Testis (tissue), 3 donors: ENCODE data around the gene NKD1. TPM values are rescaled to one million over a fixed set of nuclear protein-coding genes. Genes with fewer than 3 reads are reported as not detected.

ENCODE experiments used
- DNase-seq: peaks from one replicate; pipeline ENCODE4 v3.0.0-alpha.2; 2019
- H3K27ac ChIP-seq, 2 donors: fragments of 200-600 bp; sonication (generic); one replicate each; pipeline ENCODE4 v1.5.1; 2019
- H3K27me3 ChIP-seq: fragments of 200-600 bp; sonication (generic); one replicate; pipeline ENCODE4 v1.5.1; 2019
- H3K36me3 ChIP-seq: fragments of 200-600 bp; sonication (generic); one replicate; pipeline ENCODE4 v1.5.1; 2017; ENCODE audit warnings: low read depth; ENCODE audit errors: missing control alignments
- H3K4me1 ChIP-seq: fragments of 200-600 bp; sonication (generic); one replicate; pipeline ENCODE4 v1.5.1; 2019
- H3K4me3 ChIP-seq, 2 donors: fragments of 200-600 bp; sonication (generic); one replicate each; pipeline ENCODE4 v1.5.1; 2017 to 2019
- H3K9me3 ChIP-seq: fragments of 200-600 bp; sonication (generic); one replicate; pipeline ENCODE4 v1.5.1; 2017
- POLR2A ChIP-seq: fragments of 450-650 bp; IDR thresholded peaks from one replicate; pipeline ENCODE4 v1.6.1; 2017; ENCODE audit warnings: antibody characterized with exemption, mild to moderate bottlenecking, moderate library complexity
- WGBS, 2 donors: methylation state at CpG; one replicate each; pipeline ENCODE4 v1.1.5; 2018; 5-methylcytosine and 5-hydroxymethylcytosine counted together
- intact Hi-C: fragments of 100-400 bp; cut with DNase I; formaldehyde crosslinking; loops from one replicate; pipeline ENCODE4 v1.15.1; 2023; ENCODE audit warnings: low total_unique reads
- polyA plus RNA-seq: library from polyadenylated mRNA; stranded (reverse); fragments of 350-450 nt; fragmentation: Illumina TruSeq; extraction: RNeasy Lipid Tissue Mini Kit (QIAGEN cat#74804); gene quantifications from one replicate; pipeline ENCODE4 v1.2.3, GENCODE V29; 2014; ENCODE audit warnings: low read depth, low replicate concordance; ENCODE audit not compliant: insufficient read depth
- total RNA-seq, 2 donors: library from RNA; depleted of rRNA; stranded (reverse); fragments of >200 nt; gene quantifications; one replicate each; pipeline ENCODE4 v1.2.3, GENCODE V29; 2016
- TF ChIP-seq, protein P1 (sequence below), 3 experiments: fragments of 450-650 bp in 2 of 3; fragments of 200-600 bp in 1 of 3; sonication (generic) in 1 of 3; IDR thresholded peaks; one replicate each; pipeline ENCODE4 v1.5.1; 2016 to 2019; ENCODE audit warnings: antibody characterized with exemption in 3 of 3, mild to moderate bottlenecking in 2 of 3, moderate library complexity in 1 of 3

Gene NKD1
- total and polyA plus RNA-seq, 3 donors from 2014 or later = 5.9 to 14.4 (median 8.4) TPM

GRCh38 chr16:50515218-50515617 lies 33.0 kb upstream of the NKD1 start:
- no peak for DNase-seq
- Histone ChIP-seq H3K4me1 (no peaks in the 10 kb centered on the region), H3K4me3 (no peak overlapping the region), H3K27me3 (no peaks in the 10 kb centered on the region), H3K9me3 (no peaks in the 10 kb centered on the region), H3K36me3 (no peaks in the 10 kb centered on the region), H3K27ac (no peak overlapping the region)
- WGBS, 2 donors = 92 to 100% methylated on average over 1 of the region's 1 CpG
- intact Hi-C loops = no loop called here
- TF ChIP-seq, protein P1, sequence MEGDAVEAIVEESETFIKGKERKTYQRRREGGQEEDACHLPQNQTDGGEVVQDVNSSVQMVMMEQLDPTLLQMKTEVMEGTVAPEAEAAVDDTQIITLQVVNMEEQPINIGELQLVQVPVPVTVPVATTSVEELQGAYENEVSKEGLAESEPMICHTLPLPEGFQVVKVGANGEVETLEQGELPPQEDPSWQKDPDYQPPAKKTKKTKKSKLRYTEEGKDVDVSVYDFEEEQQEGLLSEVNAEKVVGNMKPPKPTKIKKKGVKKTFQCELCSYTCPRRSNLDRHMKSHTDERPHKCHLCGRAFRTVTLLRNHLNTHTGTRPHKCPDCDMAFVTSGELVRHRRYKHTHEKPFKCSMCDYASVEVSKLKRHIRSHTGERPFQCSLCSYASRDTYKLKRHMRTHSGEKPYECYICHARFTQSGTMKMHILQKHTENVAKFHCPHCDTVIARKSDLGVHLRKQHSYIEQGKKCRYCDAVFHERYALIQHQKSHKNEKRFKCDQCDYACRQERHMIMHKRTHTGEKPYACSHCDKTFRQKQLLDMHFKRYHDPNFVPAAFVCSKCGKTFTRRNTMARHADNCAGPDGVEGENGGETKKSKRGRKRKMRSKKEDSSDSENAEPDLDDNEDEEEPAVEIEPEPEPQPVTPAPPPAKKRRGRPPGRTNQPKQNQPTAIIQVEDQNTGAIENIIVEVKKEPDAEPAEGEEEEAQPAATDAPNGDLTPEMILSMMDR (IDR thresholded peaks at IDR 0.05) = no peak
- TF ChIP-seq POLR2A = no peak

GRCh38 chr16:50516401-50516800 lies 31.8 kb upstream of the NKD1 start:
- H3K9me3 ChIP-seq = no peaks in the 10 kb centered on the region
- intact Hi-C loops = no loop called here
- H3K36me3 ChIP-seq = no peaks in the 10 kb centered on the region
- H3K27ac ChIP-seq = no peak overlapping the region
- no peak for DNase-seq
- H3K27me3 ChIP-seq = no peaks in the 10 kb centered on the region
- no peaks in the 10 kb centered on the region for H3K4me1 ChIP-seq
- TF ChIP-seq, protein P1 (IDR thresholded peaks at IDR 0.05) = no peak
- TF ChIP-seq POLR2A = no peak
- no peak overlapping the region for H3K4me3 ChIP-seq

DNA sequence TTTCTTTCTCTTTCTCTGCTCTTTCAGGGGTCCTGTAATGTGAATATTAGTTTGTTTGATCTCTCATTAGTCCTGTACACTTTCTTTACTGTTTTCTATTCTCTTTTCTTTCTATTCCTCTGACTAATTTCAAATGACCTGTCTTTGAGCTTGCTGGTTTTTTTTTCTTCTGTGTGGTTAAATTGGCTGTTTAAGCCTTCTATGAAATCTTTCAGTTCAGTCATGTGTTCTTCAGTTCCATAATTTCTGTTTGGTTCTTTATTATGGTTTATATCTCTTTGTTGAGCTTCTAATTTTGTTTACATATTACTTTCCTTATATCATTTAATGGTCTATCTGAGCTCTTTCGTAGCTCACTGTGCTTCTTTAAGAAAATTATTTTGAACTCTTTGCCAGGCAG lies 31.3 kb upstream of the NKD1 start:
- intact Hi-C loops = no loop called here
- no peak overlapping the region for H3K4me3 ChIP-seq
- DNase-seq = no peak
- TF ChIP-seq POLR2A = no peak
- TF ChIP-seq, protein P1 (IDR thresholded peaks at IDR 0.05) = no peak
- H3K4me1 ChIP-seq = no peaks in the 10 kb centered on the region
- H3K27ac ChIP-seq = no peak overlapping the region
- WGBS, 2 donors = 94 to 100% methylated on average over 1 of the region's 1 CpG
- H3K9me3 ChIP-seq = no peaks in the 10 kb centered on the region
- no peaks in the 10 kb centered on the region for H3K27me3 ChIP-seq
- H3K36me3 ChIP-seq = no peaks in the 10 kb centered on the region

DNA sequence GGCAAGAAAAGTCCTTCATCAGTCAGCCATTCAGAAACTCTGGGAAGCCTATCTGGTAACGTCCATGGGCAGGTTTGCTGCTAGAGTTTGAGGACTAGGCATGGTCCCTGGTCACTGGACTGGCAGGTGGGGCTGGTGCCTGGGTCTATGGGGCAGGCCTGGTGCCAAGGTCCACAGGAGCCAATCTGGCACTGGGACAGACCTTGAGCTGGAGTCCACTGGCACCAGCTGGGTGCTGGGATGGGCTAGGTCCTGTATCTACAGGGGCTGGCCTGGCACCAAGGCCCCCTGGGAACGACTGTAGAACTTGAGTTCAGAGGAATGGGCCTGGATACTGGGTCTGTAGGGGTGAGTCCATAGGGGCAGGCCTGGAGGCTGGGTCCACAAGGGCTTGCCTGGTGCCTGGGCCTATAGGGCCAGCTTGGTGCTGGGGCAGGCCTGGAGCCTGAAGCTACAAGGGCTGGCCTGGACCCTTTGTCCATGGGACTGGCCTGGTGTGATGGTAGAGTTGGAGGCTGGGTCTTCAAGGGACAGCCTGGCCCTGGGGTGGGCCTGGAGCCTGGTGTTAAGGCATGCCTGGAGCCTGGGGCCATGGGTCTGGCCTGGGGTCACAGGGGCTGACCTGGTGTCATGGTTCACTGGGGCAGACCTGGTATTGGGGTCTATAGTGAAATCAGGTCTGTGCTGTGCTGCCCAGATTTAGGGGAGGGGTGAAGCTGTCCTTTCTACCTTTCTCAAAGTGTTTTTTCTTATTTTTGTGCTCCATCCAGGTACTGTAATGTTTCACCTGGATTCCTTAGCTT lies 30.5 kb upstream of the NKD1 start:
- Histone ChIP-seq H3K9me3 (no peaks in the 10 kb centered on the region), H3K27ac (no peak overlapping the region), H3K27me3 (no peaks in the 10 kb centered on the region), H3K4me3 (no peak overlapping the region), H3K4me1 (no peaks in the 10 kb centered on the region), H3K36me3 (no peaks in the 10 kb centered on the region)
- intact Hi-C loops = no loop called here
- no peak for DNase-seq
- TF ChIP-seq, protein P1 (IDR thresholded peaks at IDR 0.05) = no peak
- no peak for TF ChIP-seq POLR2A
- WGBS, 2 donors = 79 to 80% methylated on average over 2 of the region's 2 CpGs

DNA sequence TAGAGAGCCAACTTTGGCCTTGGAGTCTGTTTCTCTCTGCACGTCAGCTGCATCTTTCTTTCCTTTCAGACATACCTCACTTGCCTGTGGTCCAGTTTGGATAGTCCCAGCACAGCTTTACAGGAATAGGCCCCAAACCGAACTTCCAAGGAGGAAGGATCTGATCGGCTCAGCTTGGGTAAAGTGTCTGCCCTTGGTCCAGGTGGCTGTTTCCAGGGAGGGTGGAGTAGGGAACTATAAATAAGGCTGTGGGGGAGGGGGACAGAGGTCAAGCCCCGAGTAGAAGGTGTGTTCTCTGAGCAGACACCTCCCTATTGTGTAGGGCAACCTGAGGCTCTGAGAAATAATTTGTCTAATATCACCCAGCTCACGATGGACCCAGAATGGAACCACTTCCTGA lies 29.2 kb upstream of the NKD1 start:
- DNase-seq = no peak
- H3K27me3 ChIP-seq = no peaks in the 10 kb centered on the region
- no peaks in the 10 kb centered on the region for H3K36me3 ChIP-seq
- no peak overlapping the region for H3K4me3 ChIP-seq
- H3K4me1 ChIP-seq = no peaks in the 10 kb centered on the region
- TF ChIP-seq POLR2A = no peak
- TF ChIP-seq, protein P1 (IDR thresholded peaks at IDR 0.05) = no peak
- no peaks in the 10 kb centered on the region for H3K9me3 ChIP-seq
- 63 to 64% methylated on average over 5 of the region's 5 CpGs for WGBS, 2 donors
- intact Hi-C loops = no loop called here
- H3K27ac ChIP-seq = no peak overlapping the region
